GM19043 (cell line): ENCODE measurements around the gene KSR2.

Experiments
- ATAC-seq: cut with Tn5 transposase; IDR thresholded peaks from one replicate; pipeline ENCODE4 v1.9.1; 2021; ENCODE audit warnings: low read depth; ENCODE audit not compliant: unreplicated experiment

Gene KSR2

GRCh38 chr12:117555889-117556288 is 412.9 kb downstream of the KSR2 start:
- no peak for ATAC-seq

GRCh38 chr12:117552971-117553370 is 415.8 kb downstream of the KSR2 start:
- ATAC-seq, result no peak

- ATAC-seq, result no peak
Measured at GRCh38 chr12:117551665-117552064, 417.1 kb downstream of the KSR2 start.

GRCh38 chr12:117547209-117547608 is 421.6 kb downstream of the KSR2 start:
- no peak for ATAC-seq

GRCh38 chr12:117545216-117545615 is 423.6 kb downstream of the KSR2 start:
- no peak for ATAC-seq

GRCh38 chr12:117540011-117540410 is 428.8 kb downstream of the KSR2 start:
- ATAC-seq, result no peak

GRCh38 chr12:117538926-117539325 is 429.9 kb downstream of the KSR2 start:
- ATAC-seq, result no peak

- no peak for ATAC-seq
Measured at GRCh38 chr12:117538032-117538690, 430.6 kb downstream of the KSR2 start.

- no peak for ATAC-seq
Measured at GRCh38 chr12:117533687-117534086, 435.1 kb downstream of the KSR2 start.

- no peak for ATAC-seq
Measured at GRCh38 chr12:117530796-117531195, 438.0 kb downstream of the KSR2 start.

GRCh38 chr12:117528538-117528937 is 440.3 kb downstream of the KSR2 start:
- no peak for ATAC-seq

- no peak for ATAC-seq
Measured at GRCh38 chr12:117527479-117527855, 441.3 kb downstream of the KSR2 start.

- ATAC-seq, result no peak
Measured at GRCh38 chr12:117526757-117527478, 441.9 kb downstream of the KSR2 start.

GRCh38 chr12:117525766-117526165 is 443.0 kb downstream of the KSR2 start:
- no peak for ATAC-seq

GRCh38 chr12:117524806-117525205 is 444.0 kb downstream of the KSR2 start:
- no peak for ATAC-seq

GRCh38 chr12:117523971-117524370 is 444.8 kb downstream of the KSR2 start:
- ATAC-seq, result no peak

- ATAC-seq, result no peak
Measured at GRCh38 chr12:117522559-117522958, 446.2 kb downstream of the KSR2 start.

- no peak for ATAC-seq
Measured at GRCh38 chr12:117521867-117522266, 446.9 kb downstream of the KSR2 start.

GRCh38 chr12:117521346-117521745 is 447.4 kb downstream of the KSR2 start:
- no peak for ATAC-seq

- no peak for ATAC-seq
Measured at GRCh38 chr12:117518594-117519270, 450.1 kb downstream of the KSR2 start.

- no peak for ATAC-seq
Measured at GRCh38 chr12:117517219-117517739, 451.5 kb downstream of the KSR2 start.
